ENCODE data around the gene GART.

The GART gene

DNA sequence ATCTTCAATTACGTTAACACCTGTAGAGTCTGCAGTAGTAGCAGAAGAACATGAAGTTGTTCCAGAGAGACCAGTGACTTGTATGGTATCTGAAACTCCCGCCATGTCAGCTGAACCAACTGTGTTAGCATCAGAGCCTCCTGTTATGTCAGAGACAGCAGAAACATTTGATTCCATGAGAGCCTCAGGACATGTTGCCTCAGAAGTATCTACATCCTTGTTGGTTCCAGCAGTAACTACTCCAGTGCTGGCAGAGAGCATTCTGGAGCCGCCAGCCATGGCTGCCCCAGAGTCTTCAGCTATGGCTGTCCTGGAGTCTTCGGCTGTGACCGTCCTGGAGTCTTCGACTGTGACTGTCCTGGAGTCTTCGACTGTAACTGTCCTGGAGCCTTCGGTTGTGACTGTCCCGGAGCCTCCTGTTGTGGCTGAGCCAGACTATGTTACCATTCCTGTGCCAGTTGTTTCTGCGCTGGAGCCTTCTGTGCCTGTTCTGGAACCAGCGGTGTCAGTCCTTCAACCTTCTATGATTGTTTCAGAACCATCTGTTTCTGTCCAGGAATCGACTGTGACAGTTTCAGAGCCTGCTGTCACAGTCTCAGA is 11.2 kb upstream of the GART start:
- DNase-seq: no peak

DNA sequence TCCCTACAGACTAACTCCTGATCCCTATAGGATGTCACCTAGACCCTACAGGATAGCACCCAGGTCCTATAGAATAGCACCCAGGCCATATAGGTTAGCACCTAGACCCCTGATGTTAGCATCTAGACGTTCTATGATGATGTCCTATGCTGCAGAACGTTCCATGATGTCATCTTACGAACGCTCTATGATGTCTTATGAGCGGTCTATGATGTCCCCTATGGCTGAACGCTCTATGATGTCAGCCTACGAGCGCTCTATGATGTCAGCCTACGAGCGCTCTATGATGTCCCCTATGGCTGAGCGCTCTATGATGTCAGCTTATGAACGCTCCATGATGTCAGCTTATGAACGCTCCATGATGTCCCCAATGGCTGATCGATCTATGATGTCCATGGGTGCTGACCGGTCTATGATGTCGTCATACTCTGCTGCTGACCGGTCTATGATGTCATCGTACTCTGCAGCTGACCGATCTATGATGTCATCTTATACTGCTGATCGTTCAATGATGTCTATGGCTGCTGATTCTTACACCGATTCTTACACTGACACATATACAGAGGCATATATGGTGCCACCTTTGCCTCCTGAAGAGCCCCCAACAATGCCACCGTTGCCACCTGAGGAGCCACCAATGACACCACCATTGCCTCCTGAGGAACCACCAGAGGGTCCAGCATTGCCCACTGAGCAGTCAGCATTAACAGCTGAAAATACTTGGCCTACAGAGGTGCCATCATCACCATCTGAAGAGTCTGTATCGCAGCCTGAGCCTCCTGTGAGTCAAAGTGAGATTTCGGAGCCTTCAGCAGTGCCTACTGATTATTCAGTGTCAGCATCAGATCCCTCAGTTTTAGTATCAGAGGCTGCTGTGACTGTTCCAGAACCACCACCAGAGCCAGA is 10.4 kb upstream of the GART start:
- DNase-seq: no peak

DNA sequence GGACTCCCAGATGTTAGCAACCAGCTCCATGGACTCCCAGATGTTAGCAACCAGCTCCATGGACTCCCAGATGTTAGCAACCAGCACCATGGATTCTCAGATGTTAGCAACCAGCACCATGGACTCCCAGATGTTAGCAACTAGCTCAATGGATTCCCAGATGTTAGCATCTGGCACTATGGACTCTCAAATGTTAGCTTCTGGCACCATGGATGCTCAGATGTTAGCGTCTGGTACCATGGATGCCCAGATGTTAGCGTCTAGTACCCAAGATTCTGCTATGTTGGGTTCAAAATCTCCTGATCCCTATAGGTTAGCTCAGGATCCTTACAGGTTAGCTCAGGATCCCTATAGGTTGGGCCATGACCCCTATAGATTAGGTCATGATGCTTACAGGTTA is 9.7 kb upstream of the GART start:
- no peak for DNase-seq

DNA sequence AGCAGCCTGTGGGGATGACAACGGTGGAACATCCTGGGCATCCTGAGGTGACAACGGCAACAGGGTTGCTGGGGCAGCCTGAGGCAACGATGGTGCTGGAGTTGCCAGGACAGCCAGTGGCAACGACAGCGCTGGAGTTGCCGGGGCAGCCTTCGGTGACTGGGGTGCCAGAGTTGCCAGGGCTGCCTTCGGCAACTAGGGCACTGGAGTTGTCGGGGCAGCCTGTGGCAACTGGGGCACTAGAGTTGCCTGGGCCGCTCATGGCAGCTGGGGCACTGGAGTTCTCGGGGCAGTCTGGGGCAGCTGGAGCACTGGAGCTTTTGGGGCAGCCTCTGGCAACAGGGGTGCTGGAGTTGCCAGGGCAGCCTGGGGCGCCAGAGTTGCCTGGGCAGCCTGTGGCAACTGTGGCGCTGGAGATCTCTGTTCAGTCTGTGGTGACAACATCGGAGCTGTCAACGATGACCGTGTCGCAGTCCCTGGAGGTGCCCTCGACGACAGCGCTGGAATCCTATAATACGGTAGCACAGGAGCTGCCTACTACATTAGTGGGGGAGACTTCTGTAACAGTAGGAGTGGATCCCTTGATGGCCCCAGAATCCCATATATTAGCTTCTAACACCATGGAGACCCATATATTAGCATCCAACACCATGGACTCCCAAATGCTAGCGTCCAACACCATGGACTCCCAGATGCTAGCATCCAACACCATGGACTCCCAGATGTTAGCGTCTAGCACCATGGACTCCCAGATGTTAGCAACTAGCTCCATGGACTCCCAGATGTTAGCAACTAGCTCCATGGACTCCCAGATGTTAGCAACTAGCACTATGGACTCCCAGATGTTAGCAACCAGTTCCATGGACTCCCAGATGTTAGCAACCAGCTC is 9.1 kb upstream of the GART start:
- no peak for DNase-seq

DNA sequence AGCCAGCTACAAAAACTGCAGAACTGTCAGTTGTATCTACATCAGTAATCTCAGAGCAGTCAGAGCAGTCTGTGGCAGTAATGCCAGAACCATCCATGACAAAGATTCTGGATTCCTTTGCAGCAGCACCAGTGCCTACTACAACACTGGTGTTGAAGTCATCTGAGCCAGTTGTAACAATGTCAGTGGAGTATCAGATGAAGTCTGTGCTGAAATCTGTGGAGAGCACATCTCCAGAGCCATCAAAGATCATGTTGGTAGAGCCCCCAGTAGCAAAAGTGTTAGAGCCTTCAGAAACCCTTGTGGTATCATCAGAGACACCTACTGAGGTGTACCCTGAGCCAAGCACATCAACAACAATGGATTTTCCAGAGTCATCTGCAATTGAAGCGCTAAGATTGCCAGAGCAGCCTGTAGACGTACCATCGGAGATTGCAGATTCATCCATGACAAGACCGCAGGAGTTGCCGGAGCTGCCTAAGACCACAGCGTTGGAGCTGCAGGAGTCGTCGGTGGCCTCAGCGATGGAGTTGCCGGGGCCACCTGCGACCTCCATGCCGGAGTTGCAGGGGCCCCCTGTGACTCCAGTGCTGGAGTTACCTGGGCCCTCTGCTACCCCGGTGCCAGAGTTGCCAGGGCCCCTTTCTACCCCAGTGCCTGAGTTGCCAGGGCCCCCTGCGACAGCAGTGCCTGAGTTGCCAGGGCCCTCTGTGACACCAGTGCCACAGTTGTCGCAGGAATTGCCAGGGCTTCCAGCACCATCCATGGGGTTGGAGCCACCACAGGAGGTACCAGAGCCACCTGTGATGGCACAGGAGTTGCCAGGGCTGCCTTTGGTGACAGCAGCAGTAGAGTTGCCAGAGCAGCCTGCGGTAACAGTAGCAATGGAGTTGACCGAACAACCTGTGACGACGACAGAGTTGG is 8.2 kb upstream of the GART start:
- no peak for DNase-seq

DNA sequence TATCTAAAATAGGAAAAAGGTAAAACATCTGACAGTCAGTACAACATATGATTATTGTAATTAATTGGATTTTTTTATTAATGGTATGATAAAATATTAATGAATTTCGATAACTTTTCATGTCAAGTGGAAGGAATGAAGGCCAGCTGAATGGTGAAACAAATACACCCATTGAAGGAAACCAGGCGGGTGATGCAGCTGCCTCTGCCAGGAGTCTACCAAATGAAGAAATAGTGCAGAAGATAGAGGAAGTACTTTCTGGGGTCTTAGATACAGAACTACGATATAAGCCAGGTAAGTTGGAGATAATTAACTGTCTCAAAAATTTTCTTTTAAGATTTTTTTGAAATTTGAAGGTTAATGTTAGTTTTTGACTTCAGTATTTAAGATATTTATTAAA is 4.2 kb upstream of the GART start:
- DNase-seq: no peak

DNA sequence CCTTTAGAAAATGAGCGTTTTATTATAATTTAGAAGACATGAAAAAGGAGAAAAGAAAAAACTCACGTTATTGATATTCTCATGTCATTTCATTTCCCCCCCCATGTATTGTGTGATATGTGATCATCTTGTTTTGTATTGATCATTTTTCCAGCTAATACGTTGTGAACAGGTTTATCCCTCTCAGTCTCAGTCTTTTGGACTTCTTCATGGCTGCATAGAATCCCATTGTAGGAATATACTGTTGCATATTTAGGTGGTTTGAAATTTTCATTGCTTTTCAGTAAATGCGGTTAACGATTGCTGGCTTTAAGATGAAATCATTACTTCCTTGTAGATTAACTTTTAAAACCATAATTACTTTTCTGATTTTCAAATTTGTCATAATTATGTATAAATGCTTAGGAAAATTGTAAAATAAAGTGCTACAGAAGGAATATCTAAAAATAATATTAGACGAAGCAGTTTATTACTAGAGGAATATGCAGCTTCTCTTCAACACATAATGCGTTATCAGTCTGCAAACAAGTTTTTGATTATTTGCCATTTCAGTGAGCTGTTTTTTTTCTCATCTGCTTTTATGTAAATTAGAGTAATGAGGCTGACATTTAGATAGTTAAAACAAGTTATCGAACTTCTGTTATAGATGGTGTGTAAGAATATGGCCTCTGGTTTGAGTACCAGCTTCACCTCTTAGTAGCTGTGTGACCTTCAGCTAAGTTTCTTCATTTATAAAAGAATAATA is 2.7 kb upstream of the GART start:
- DNase-seq: no peak

DNA sequence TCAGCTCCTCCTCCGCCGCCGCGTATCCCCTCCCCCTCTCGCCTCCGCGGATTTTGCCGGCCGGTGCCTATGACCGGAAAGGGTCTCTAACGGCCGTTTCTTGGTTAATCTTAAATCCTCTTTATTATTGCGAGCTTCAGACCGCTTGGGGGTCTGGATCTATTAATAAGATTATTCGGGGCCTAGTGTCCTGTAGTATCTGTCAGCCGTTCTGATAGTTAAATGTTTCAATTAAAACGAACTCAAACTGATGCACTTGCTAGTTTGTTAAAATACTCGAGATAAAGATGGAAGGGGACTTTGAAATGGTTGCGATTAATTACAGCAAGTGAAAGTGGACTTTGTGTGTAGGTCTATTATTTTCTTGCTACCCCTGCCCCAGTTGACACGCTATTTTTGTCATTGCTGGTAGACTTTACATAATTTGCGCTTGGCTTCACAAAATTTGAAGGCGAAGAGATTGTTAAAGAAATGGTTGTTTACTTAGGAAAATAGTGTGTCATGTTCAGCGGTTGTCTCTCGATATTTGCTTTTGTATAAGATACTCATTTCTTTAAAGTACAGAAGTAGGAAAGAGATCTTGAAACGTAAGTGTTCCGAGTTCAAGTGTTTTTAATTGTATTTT is 1.7 kb upstream of the GART start:
- peak; percentile 68 for DNase-seq

DNA sequence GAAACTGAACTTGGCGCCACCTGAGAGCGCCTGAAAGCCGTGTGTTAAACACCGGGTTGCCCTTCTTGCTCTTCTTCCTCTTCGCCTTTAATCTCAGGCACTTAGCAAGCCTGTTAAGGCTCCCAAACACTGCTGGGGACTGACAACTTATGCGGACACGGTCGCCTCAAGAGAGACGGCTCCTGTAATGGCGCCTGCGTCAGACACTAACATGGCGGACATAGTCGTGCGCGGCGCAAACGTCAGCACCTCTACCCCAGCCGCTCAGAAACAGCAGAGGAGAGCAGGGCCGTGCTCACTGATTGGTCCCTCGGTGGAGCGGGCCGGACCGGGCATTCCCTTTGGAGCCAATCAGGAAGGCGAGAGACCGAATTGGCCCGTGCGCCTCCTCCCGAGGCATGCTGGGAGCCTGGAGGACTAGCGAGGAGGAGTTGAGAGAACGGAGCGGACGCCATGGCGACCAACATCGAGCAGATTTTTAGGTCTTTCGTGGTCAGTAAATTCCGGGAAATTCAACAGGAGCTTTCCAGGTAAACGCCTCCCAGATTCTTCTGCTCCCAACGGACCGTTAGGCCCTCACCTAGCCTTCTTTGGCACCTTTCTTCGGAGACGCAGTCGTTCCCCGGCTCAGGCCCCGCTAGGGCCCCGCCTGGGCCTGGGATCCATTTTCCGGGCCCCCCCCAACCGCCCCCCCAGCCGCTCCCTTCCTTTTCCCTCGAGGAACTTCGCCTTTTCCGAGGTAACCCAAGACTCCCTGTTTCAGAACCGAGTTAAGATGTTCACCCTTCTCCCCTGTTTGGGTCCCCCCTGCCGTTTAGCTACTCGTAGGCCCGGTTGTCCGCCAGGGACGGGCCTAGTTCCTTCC is 955 bp upstream of the GART start, which contains the start of gene SON:
Gene SON (plus strand): TSS at position 399 of the 865 bp plus-strand sequence. CDS start 55 bp downstream, at position 454.
- DNase-seq: peak; percentile 96

DNA sequence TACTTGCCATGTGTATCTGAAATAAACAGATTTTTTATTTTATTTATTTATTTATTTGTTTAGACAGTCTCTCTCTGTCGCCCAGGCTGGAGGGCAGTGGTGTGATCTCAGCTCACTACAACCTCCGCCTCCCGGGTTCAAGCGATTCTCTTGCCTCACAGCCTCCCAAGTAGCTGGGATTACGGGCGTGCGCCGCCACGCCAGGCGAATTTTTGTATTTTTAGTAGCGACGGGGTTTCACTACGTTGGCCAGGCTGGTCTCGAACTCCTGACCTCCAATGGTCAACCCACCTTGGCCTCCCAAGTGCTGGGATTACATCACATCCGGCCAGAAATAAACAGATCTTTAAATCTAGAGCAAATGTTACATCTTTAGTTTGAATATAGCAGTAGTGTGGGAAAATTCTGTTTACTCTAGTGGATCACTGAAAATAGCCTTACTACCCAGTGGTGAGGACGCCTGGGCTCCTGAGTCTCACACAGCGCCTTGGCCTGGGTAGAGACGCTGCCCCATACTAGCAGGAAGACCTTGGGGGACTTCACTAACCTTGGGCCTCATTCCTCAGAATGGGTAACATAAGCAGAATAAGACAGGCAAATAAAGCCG is 709 bp downstream of the GART start:
- no peak for DNase-seq

DNA sequence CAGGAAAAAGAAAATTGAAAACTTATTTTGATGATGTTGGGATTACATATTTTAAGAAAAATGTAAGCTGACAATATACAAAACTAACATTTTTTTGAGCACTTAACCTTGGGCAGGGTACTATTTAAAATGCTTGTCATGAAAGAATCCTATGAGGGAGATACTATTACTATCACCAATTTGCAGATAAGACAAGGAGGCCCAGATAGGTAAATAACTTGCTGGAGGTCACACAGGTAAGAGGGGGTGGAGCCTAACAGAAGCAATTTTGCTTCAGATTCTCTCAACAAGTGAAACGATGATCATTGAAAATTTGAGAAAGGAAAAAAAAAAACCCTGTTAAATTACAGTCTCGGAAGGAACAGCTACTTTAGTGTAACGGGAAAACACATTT is 1.2 kb downstream of the GART start:
- no peak for DNase-seq

DNA sequence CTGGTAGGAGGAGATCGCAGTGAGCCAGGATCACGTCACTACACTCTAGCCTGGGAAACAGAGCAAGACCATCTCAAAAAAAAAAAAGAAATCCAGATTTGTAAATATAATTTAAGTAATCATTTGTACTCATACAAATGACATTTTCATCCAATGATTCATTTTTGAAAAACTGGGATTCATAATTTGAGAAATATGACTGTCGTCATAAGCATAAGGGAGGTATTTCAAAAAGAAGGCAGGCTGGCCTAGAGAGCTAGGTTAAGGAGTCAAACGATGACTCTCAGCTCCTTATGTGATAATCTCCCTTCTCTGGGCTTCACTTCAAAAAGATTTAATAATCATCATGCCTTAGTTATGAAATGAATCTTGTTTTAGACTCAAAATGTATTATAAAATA is 2.3 kb downstream of the GART start:
- DNase-seq: no peak

DNA sequence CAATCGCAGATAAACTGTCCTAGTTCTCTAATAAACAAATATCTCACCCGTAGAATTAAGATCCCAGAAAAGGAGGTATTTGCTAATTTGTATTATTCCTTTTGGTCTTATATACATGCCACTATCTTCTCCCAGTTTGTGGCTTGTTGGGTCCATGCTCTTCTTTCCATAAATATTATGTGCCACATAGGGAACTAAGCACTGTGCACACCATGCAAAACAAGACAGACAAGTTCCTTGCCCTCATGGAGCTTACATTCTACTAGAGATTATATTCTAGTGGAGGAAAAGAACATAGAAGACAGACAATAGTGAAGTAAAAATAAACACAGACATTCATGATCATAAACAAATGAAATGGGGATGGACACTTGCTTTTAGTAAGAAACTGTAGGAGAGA is 4.7 kb downstream of the GART start:
- DNase-seq: no peak

DNA sequence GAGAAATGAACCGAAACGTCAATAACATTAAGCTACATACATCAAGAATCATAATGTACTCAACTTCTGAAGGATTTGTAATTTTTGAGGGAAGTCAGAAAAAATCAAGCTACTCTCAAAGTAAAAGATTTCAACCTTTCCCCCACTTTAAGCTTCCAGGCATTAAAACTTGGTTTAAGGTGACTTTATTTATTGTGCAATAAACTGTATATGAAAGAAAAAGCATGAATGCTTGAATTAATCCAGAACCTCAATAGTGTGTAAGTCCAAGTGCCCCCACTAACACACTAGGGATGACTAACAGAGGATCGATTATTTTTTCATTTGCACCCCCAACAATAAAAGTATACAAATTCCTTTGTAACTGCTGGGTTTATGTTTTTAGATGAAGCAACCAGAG is 10.9 kb downstream of the GART start:
- no peak for DNase-seq

DNA sequence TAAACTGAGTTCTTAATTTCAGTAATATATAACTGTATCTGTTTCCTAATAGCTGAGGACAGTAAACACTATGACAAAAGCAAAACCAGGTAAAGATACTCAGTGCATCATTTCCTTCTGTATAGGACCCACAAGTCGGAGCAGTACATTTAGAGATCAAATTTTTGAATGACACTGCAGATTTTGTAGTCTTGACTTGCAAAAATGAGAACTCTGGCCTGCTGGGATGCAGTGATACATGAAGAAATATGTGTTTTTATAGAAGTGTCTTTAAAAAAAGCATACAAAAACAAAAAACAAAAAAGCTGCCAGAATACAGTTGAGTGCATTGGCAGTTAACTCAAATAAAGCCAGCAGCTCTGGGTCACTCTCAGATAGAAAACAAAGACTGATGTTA is 19.0 kb downstream of the GART start:
- no peak for DNase-seq

DNA sequence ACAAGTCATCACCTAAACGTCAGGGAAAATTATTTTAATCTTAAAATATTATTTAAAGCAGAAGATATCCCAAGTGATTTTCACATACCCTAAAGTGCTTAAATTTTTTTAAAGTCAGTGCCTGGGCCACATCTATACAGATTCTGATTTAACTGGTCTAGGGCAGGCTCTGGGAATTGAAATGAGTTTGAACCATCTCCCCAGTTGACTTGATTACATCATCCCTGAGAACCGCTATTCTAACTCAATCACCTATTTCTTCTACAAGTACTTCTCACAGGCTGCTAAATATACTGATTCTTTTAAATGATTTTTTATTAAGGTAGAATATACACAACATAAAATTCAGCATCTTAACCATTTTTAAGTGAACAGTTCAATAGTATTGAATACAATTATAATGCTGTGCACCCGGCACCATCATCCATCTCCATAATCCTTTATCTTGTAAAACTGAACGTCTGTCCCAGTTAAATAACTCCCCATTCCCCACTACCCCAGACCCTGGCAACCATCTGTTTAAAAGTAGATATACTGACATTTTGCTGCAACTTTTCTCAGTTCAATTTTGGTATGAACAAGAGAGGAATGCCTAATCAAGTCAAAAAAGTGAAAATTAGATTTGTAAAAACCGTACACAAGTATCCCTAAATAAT is 19.5 kb downstream of the GART start:
- DNase-seq: no peak

DNA sequence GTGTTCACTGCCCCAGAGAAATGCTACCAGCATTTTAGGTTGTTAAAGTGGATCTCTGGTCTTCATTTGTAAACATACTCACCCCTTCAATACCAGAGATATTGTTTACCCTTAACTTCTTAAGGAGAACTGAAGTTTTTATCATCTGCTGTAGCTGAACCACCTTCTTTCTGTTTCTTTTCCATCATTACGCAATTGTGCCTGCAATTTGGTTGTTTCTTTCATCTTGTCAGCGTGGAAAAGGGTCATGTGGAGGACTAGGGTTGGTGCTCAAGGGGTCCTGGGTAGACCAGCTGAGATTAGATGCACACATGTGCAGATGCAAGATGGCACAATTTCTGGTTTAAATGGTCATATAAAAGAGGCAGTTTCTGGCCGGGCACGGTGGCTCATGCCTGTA is 23.0 kb downstream of the GART start:
- DNase-seq: no peak

DNA sequence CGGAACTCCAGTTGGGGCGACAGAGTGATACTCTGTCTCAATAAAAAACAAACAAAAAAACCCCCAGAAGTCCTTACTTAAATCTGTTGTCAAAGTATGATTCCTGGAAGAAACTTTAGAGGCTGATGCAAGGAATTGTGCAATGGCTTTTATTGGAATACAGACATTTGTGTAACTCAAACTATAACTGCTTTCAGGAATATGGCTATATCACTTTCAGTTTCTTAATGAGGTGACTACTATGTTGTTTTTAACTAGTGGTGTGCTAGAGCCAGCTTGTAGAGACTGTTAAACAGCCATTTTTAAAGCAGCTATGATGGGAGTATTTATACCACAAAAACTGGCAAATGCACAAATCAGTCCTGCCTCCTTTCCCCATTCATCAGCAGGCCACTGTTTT is 27.7 kb downstream of the GART start:
- no peak for DNase-seq

DNA sequence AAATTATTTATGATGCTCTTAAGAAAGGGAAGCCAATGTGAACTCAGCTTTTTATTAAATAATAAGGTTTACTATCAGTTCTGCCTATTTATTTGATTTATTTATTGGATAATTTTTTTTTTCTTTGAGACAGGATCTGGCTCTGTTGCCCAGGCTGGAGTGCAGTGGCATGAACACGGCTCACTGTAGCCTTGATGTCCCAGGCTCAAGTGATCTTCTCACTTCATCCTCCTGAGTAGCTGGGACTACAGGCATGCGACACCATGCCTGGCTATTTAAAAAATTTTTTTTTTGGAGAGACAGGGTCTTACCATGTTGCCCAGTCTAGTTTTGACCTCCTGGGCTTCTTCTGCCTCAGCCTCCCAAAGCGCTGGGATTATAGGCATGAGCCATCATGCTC is 29.4 kb downstream of the GART start:
- DNase-seq: no peak
